ENCODE data around the gene CCDC28B. TPM values are rescaled to one million over a fixed set of nuclear protein-coding genes. Genes with fewer than 3 reads are reported as not detected.

Gene CCDC28B
- polyA plus RNA-seq, 2 of the 4 experiments (the other 2 are of a cell fraction): 1.2 to 4.4 TPM

DNA sequence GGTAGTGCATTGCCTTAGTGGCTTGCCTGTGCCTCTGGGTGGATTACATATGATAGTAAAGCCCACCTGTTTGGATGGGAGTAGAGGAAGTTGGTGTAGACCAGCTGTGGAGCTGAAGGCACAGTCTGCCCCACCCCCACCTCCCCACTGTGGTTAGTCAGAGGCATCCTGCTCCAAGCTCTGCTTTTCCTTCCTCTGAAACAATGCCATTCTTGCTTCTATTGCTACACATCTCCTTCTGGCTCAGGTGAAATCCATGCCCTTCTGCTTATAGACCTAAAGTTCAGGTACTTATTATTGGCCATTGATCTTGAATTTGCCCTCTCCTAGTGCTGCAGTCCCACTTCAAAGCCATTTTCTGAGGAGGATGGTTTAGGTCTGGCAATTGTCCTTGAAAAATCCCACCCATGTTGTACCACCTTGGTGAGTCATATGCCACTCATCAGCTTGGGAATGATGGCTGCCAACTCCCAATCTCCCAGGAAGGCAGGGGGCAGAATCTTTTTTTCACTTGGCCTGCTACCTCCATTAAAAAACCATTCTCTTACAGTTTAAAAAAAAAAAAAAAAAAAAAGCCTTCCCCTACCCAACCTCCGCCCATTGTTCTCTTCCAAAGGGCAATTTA is 27.7 kb upstream of the CCDC28B start:
- WGBS (ENCODE audit: missing lambda C conversion rate): 86% methylated on average over 1 of the region's 1 CpG
- ATAC-seq (no peak), FAIRE-seq (no peak), DNase-seq (ENCODE audit: low read depth in 1 of 2, low spot score in 1 of 2) (no peak)
- CTCF ChIA-PET: no interaction called here
- Histone ChIP-seq H3K4me2 (no peak overlapping the region), H3K4me3 (no peak overlapping the region), H3K27ac (no peak overlapping the region), H3K4me1 (peaks cover 7% of the 10 kb centered on the region; the same call in 2 of the 3 replicates), H3K9me3 (no peaks in the 10 kb centered on the region)
- TF ChIP-seq, protein P1, sequence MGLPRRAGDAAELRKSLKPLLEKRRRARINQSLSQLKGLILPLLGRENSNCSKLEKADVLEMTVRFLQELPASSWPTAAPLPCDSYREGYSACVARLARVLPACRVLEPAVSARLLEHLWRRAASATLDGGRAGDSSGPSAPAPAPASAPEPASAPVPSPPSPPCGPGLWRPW (IDR thresholded peaks at IDR 0.05): no peak
- TF ChIP-seq HOXB13 (CRISPR knock-in tag; IDR thresholded peaks at IDR 0.05; ENCODE audit: low read depth): no peak
- TF ChIP-seq POLR2A (IDR thresholded peaks at IDR 0.05; ENCODE audit: low read length): no peak
- no peak for TF ChIP-seq BHLHE40 (IDR thresholded peaks at IDR 0.05; ENCODE audit: low read depth, low read length)
- TF ChIP-seq, protein P2, sequence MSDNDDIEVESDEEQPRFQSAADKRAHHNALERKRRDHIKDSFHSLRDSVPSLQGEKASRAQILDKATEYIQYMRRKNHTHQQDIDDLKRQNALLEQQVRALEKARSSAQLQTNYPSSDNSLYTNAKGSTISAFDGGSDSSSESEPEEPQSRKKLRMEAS (IDR thresholded peaks at IDR 0.05): no peak
- no peak for TF ChIP-seq ZC3H11A (IDR thresholded peaks at IDR 0.05)
- TF ChIP-seq, protein P3, sequence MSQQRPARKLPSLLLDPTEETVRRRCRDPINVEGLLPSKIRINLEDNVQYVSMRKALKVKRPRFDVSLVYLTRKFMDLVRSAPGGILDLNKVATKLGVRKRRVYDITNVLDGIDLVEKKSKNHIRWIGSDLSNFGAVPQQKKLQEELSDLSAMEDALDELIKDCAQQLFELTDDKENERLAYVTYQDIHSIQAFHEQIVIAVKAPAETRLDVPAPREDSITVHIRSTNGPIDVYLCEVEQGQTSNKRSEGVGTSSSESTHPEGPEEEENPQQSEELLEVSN (IDR thresholded peaks at IDR 0.05; ENCODE audit: borderline replicate concordance, low read depth): no peak
- TF ChIP-seq POLR2AphosphoS2 (conservative IDR thresholded peaks at IDR 0.05; ENCODE audit: low read length): no peak
- no peak for TF ChIP-seq RAD21 (conservative IDR thresholded peaks at IDR 0.05 in 1 of 2, IDR thresholded peaks at IDR 0.05 in 1 of 2)
- no peak for TF ChIP-seq CEBPB (IDR thresholded peaks at IDR 0.05)
- TF ChIP-seq NFE2L2 (conservative IDR thresholded peaks at IDR 0.05; ENCODE audit: low read length): no peak
- TF ChIP-seq, protein P4, sequence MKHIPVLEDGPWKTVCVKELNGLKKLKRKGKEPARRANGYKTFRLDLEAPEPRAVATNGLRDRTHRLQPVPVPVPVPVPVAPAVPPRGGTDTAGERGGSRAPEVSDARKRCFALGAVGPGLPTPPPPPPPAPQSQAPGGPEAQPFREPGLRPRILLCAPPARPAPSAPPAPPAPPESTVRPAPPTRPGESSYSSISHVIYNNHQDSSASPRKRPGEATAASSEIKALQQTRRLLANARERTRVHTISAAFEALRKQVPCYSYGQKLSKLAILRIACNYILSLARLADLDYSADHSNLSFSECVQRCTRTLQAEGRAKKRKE (CRISPR knock-in tag; IDR thresholded peaks at IDR 0.05; ENCODE audit: low read depth): no peak
- TF ChIP-seq ESRRA (IDR thresholded peaks at IDR 0.05; ENCODE audit: borderline replicate concordance, low read length): no peak
- TF ChIP-seq RARB (CRISPR knock-in tag; IDR thresholded peaks at IDR 0.05): no peak
- TF ChIP-seq CHD4 (IDR thresholded peaks at IDR 0.05; ENCODE audit: borderline replicate concordance): no peak
- no peak for TF ChIP-seq KDM5A (IDR thresholded peaks at IDR 0.05)
- no peak for TF ChIP-seq SMC3 (IDR thresholded peaks at IDR 0.05)
- POLR2A ChIA-PET: interaction anchor here (0.6 kb wide), 1 partner anchor 58 kb away, joined by 3 read pairs; no protein-coding TSS in a partner anchor

DNA sequence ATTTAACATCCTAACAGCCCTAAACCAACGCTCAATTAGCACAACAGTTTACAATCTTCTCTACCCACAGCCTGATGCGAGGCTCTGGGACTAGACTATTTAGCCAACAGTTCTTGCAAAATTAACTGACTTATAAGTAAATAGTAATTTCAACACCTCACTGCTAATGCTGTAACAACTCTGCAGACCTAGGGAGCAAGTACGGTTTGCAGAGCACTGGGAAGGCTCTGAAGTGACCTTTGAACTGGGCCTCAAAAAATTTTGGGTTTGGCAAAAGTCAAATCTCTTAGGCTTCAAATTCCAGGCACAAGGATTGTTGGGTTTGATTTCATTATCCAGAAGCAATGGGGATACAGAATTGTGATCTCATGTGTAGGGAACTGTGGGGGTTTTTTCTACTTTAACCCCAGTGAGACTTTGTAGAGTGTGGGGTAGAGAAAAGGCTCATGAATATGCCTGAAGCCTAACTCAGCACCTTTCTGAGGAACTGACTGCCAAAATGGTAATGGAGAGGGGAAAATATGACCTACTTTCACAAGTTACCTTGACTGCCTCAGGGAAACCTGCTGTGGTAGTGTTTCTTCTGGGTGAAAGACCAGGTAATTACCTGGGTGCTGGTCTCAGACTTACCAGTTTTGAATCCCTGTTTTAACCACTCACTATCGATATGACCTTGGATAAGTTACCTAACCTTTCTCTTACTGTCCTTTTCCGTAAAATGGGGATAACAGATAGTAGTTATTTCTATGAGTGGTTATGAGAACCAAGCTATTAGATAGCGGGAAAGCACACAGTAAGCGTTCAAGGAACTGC is 21.8 kb upstream of the CCDC28B start:
- FAIRE-seq (no peak), ATAC-seq (no peak), DNase-seq (ENCODE audit: low read depth in 1 of 2, low spot score in 1 of 2) (no peak)
- 79% methylated on average over 7 of the region's 7 CpGs for WGBS (ENCODE audit: missing lambda C conversion rate)
- POLR2A ChIA-PET: interaction anchor here (0.5 to 2.0 kb wide), 17 partner anchors 11 to 154 kb away, joined by 3 to 16 read pairs (median 4); partner anchors contain the start of genes CCDC28B, IQCC and KPNA6
- H3K4me1 ChIP-seq: peaks cover 30% of the 10 kb centered on the region
- TF ChIP-seq ZSCAN20 (CRISPR knock-in tag; IDR thresholded peaks at IDR 0.05): no peak
- no peak for TF ChIP-seq NPAS2 (CRISPR knock-in tag; IDR thresholded peaks at IDR 0.05; ENCODE audit: borderline replicate concordance)
- TF ChIP-seq, protein P5, sequence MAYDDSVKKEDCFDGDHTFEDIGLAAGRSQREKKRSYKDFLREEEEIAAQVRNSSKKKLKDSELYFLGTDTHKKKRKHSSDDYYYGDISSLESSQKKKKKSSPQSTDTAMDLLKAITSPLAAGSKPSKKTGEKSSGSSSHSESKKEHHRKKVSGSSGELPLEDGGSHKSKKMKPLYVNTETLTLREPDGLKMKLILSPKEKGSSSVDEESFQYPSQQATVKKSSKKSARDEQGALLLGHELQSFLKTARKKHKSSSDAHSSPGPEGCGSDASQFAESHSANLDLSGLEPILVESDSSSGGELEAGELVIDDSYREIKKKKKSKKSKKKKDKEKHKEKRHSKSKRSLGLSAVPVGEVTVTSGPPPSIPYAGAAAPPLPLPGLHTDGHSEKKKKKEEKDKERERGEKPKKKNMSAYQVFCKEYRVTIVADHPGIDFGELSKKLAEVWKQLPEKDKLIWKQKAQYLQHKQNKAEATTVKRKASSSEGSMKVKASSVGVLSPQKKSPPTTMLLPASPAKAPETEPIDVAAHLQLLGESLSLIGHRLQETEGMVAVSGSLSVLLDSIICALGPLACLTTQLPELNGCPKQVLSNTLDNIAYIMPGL (CRISPR knock-in tag; IDR thresholded peaks at IDR 0.05; ENCODE audit: borderline replicate concordance): no peak
- no peak for TF ChIP-seq ZC3H11A (IDR thresholded peaks at IDR 0.05)
- TF ChIP-seq RCOR1 (IDR thresholded peaks at IDR 0.05; ENCODE audit: low read depth, low read length): no peak
- TF ChIP-seq, protein P6, sequence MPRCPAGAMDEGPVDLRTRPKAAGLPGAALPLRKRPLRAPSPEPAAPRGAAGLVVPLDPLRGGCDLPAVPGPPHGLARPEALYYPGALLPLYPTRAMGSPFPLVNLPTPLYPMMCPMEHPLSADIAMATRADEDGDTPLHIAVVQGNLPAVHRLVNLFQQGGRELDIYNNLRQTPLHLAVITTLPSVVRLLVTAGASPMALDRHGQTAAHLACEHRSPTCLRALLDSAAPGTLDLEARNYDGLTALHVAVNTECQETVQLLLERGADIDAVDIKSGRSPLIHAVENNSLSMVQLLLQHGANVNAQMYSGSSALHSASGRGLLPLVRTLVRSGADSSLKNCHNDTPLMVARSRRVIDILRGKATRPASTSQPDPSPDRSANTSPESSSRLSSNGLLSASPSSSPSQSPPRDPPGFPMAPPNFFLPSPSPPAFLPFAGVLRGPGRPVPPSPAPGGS (IDR thresholded peaks at IDR 0.05): no peak
- TF ChIP-seq KDM1A (IDR thresholded peaks at IDR 0.05; ENCODE audit: low read depth): no peak
- no peak for TF ChIP-seq MYC (IDR thresholded peaks at IDR 0.05; ENCODE audit: borderline replicate concordance, low read length)
- TF ChIP-seq ESRRA (IDR thresholded peaks at IDR 0.05; ENCODE audit: borderline replicate concordance, low read length): no peak
- no peak for TF ChIP-seq JUNB (IDR thresholded peaks at IDR 0.05)
- TF ChIP-seq SREBF2 (IDR thresholded peaks at IDR 0.05): no peak
- TF ChIP-seq, protein P7, sequence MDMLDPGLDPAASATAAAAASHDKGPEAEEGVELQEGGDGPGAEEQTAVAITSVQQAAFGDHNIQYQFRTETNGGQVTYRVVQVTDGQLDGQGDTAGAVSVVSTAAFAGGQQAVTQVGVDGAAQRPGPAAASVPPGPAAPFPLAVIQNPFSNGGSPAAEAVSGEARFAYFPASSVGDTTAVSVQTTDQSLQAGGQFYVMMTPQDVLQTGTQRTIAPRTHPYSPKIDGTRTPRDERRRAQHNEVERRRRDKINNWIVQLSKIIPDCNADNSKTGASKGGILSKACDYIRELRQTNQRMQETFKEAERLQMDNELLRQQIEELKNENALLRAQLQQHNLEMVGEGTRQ (IDR thresholded peaks at IDR 0.05): no peak
- TF ChIP-seq SMC3 (IDR thresholded peaks at IDR 0.05): no peak
- no peak for TF ChIP-seq RNF2 (IDR thresholded peaks at IDR 0.05; ENCODE audit: borderline replicate concordance, low read depth)
- TF ChIP-seq, protein P8, sequence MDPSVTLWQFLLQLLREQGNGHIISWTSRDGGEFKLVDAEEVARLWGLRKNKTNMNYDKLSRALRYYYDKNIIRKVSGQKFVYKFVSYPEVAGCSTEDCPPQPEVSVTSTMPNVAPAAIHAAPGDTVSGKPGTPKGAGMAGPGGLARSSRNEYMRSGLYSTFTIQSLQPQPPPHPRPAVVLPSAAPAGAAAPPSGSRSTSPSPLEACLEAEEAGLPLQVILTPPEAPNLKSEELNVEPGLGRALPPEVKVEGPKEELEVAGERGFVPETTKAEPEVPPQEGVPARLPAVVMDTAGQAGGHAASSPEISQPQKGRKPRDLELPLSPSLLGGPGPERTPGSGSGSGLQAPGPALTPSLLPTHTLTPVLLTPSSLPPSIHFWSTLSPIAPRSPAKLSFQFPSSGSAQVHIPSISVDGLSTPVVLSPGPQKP (IDR thresholded peaks at IDR 0.05; ENCODE audit: low read depth, low read length): no peak
- peak overlapping the region; percentile 89 to 94 for H3K27ac ChIP-seq
- peak overlapping the region; percentile 95 for H3K4me2 ChIP-seq
- CTCF ChIA-PET: interaction anchor here (1.2 kb wide), 1 partner anchor 25 kb away, joined by 7 read pairs; no protein-coding TSS in a partner anchor
- H3K9me3 ChIP-seq: no peaks in the 10 kb centered on the region
- peak overlapping the region; percentile 90; the same call in 2 of the 3 replicates for H3K4me3 ChIP-seq

Data from A549 (cell line).